Measurements from ENCODE around the gene DDX27. TPM values are rescaled to one million over a fixed set of nuclear protein-coding genes. Genes with fewer than 3 reads are reported as not detected.
"Not testable (repeated sequence)": the region's sequence is repeated elsewhere in the genome, so short reads cannot be mapped to it uniquely, and the experiment has no call there.

The DDX27 gene
- polyA plus RNA-seq, 1 donor, result 51.2 TPM

DNA sequence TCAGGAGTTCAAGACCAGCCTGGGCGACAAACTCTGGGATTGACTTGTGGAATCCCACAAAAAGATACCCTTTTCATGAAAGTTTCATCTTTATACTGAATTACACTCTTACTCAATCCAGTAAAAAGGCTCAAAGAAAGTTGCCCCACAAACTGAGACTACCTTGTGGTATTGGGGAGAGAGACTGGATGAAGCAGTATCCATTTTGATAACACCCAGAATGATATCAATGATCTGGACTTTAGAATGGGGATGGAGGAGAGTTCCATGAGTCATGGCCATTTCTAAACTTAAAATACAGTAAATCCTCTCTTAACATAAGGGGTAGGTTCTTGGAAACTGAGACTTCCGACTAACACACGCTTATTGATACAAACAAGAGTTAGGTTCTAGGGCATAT lies 35.8 kb upstream of the DDX27 start:
- no peak overlapping the region for H3K27ac ChIP-seq (ENCODE audit: low read length)
- H3K4me3 ChIP-seq (ENCODE audit: low read length), result no peak overlapping the region
- no peaks in the 10 kb centered on the region for H3K9me3 ChIP-seq (ENCODE audit: control insufficient read depth, low read depth, low read length)

GRCh38 chr20:49184084-49184501 lies 35.1 kb upstream of the DDX27 start:
- Histone ChIP-seq H3K27ac (ENCODE audit: low read length) (peak overlapping the region; percentile 77), H3K4me1 (ENCODE audit: control insufficient read depth, insufficient read depth, low read length) (peaks cover 22% of the 10 kb centered on the region)
- H3K36me3 ChIP-seq (ENCODE audit: control insufficient read depth, insufficient read depth, low read length); H3K9me3 ChIP-seq (ENCODE audit: control insufficient read depth, low read depth, low read length); DNase-seq; H3K27me3 ChIP-seq (ENCODE audit: control insufficient read depth, insufficient read depth, low read length); H3K4me3 ChIP-seq (ENCODE audit: low read length): not testable (repeated sequence)
- no CpG with 5 or more reads among the region's 5 CpGs for WGBS (ENCODE audit: insufficient coverage, low lambda C conversion rate)

More for the DNA sequence above, 35.8 kb upstream of the DDX27 start:
- WGBS (ENCODE audit: insufficient coverage, low lambda C conversion rate), result no CpG with 5 or more reads among the region's 3 CpGs
- Histone ChIP-seq H3K27me3 (ENCODE audit: control insufficient read depth, insufficient read depth, low read length) (no peaks in the 10 kb centered on the region), H3K4me1 (ENCODE audit: control insufficient read depth, insufficient read depth, low read length) (peaks cover 22% of the 10 kb centered on the region), H3K36me3 (ENCODE audit: control insufficient read depth, insufficient read depth, low read length) (peaks cover 1% of the 10 kb centered on the region)
- no peak for DNase-seq

DNA sequence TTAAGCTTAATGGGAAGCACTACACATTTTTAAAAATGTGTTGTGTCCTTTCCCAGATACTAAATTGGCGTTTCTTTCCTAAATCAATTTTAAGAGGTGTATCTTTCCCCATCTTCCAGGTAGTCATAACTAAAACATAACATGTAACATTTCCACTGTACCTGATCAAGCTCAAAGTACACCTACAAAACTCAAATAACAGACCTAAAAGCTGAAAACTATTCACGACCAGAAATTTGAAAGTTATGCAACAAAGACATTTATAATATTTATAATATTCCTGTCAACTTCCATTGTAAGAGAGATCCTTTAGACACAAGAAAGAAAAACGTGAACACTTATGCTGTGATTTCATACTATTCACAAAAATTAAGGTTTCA lies 34.5 kb upstream of the DDX27 start:
- no peaks in the 10 kb centered on the region for H3K9me3 ChIP-seq (ENCODE audit: control insufficient read depth, low read depth, low read length)
- peaks cover 19% of the 10 kb centered on the region for H3K4me1 ChIP-seq (ENCODE audit: control insufficient read depth, insufficient read depth, low read length)
- H3K36me3 ChIP-seq (ENCODE audit: control insufficient read depth, insufficient read depth, low read length), result no peaks in the 10 kb centered on the region
- H3K27me3 ChIP-seq (ENCODE audit: control insufficient read depth, insufficient read depth, low read length), result no peaks in the 10 kb centered on the region
- H3K4me3 ChIP-seq (ENCODE audit: low read length), result no peak overlapping the region
- WGBS (ENCODE audit: insufficient coverage, low lambda C conversion rate), result 46% methylated on average over 2 of the region's 3 CpGs
- peak overlapping the region; percentile 77 for H3K27ac ChIP-seq (ENCODE audit: low read length)
- DNase-seq, result no peak

GRCh38 chr20:49185071-49185761 lies 34.0 kb upstream of the DDX27 start:
- Histone ChIP-seq H3K36me3 (ENCODE audit: control insufficient read depth, insufficient read depth, low read length) (no peaks in the 10 kb centered on the region), H3K4me1 (ENCODE audit: control insufficient read depth, insufficient read depth, low read length) (peaks cover 19% of the 10 kb centered on the region), H3K27ac (ENCODE audit: low read length) (peak overlapping the region; percentile 77), H3K4me3 (ENCODE audit: low read length) (peak overlapping the region; percentile 13), H3K9me3 (ENCODE audit: control insufficient read depth, low read depth, low read length) (no peaks in the 10 kb centered on the region), H3K27me3 (ENCODE audit: control insufficient read depth, insufficient read depth, low read length) (no peaks in the 10 kb centered on the region)
- peak in 1 of 2 donors; percentile 51 for DNase-seq
- 19% methylated on average over 5 of the region's 6 CpGs for WGBS (ENCODE audit: insufficient coverage, low lambda C conversion rate)

DNA sequence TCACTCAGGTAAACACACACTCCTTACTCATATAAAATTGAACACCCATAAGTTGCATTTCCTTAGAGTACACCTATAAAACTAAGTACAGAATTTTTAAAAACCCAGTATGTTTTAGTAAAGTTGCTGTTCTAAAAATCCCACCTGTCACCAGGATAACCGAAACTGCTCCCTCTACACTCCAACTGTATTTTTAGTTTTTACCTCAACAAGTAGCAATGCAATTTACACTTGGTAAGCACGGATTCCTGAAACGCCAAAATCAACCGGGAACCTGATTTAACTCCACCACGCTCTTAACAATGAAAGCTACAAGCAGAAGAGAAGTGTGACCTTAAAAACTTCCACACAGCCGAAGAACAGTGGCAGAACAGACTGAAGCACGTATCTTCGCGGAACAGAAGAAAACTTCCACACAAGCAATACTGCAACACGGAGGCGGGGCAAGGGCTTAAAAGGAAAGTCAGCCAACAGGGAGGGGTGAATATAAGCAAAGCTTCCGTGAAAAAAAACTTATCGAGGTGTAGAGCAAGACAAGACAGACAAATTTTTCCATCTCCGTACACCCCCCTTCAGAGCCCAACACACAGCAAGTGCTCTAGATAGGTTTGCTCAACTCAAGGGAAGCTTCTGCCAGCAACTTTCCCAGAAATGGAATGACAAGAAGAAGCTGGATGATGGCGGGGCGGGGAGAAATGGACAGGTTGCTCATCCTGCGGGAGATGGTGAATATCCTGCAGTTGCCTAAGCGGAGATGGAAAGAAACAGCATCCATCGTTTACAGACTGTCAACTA lies 32.5 kb upstream of the DDX27 start:
- no peaks in the 10 kb centered on the region for H3K27me3 ChIP-seq (ENCODE audit: control insufficient read depth, insufficient read depth, low read length)
- H3K36me3 ChIP-seq (ENCODE audit: control insufficient read depth, insufficient read depth, low read length), result no peaks in the 10 kb centered on the region
- peak overlapping the region; percentile 68 for H3K4me3 ChIP-seq (ENCODE audit: low read length)
- peaks cover 19% of the 10 kb centered on the region for H3K4me1 ChIP-seq (ENCODE audit: control insufficient read depth, insufficient read depth, low read length)
- H3K9me3 ChIP-seq (ENCODE audit: control insufficient read depth, low read depth, low read length), result no peaks in the 10 kb centered on the region
- DNase-seq, result peak; percentile 52 to 86
- no CpG with 5 or more reads among the region's 19 CpGs for WGBS (ENCODE audit: insufficient coverage, low lambda C conversion rate)
- H3K27ac ChIP-seq (ENCODE audit: low read length), result peak overlapping the region; percentile 77

GRCh38 chr20:49187330-49187850 lies 31.8 kb upstream of the DDX27 start:
- H3K27me3 ChIP-seq (ENCODE audit: control insufficient read depth, insufficient read depth, low read length), result no peaks in the 10 kb centered on the region
- no peak for DNase-seq

DNA sequence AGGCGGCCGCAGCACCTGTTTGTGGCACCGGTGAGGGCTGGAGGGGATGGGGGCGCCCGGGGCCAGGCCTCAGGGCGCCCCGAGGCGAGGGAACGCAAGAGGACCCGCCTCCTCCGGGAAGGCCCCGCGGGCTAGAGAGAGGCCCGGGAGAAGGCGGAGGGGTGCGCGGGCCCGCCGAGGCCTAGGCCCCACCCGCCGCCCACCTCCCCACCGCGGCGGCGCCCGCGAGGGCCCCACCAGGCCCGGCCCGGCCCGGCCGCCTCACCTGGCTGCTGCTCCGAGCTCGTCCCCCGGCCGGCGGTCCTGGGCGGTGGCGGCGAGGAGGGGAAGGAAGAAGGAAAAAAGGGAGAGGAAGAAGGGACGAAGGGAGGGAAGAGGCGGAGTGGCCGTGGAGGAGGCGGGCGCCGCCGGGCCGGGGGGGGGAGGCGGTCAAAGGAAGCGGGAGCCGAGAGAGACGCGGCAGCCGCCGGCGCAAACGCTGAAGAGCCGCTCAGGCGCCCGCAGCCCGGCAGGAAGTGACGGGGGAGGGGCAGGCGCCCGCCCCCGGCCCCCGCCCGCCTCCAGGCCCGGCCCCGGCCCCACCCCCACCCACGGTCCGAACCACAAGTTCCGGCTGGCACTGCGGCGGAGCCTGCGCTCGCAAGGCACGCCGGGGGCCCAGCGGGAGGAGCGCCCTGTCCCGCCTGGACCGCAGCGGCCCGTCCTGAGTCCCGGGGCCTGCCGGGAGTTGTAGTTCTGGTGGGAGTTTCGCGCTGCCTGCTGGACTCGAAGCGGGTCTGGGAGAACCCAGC lies 31.2 kb upstream of the DDX27 start, which contains the start of gene STAU1:
Gene STAU1 (minus strand): TSS at position 484 of the 791 bp plus-strand sequence. CDS start 22,133 bp downstream, outside the sequence.
- peak within 1 kb of the TSS; percentile 77 for H3K27ac ChIP-seq (ENCODE audit: low read length)
- no peaks in the 10 kb centered on the region for H3K9me3 ChIP-seq (ENCODE audit: control insufficient read depth, low read depth, low read length)
- no peaks in the 10 kb centered on the region for H3K27me3 ChIP-seq (ENCODE audit: control insufficient read depth, insufficient read depth, low read length)
- peak within 1 kb of the TSS; percentile 68 for H3K4me3 ChIP-seq (ENCODE audit: low read length)
- WGBS (ENCODE audit: insufficient coverage, low lambda C conversion rate), result 0% methylated on average over 1 of the region's 89 CpGs
- H3K36me3 ChIP-seq (ENCODE audit: control insufficient read depth, insufficient read depth, low read length), result no peaks in the 10 kb centered on the region
- peaks cover 19% of the 10 kb centered on the region for H3K4me1 ChIP-seq (ENCODE audit: control insufficient read depth, insufficient read depth, low read length)
- DNase-seq, result peak; percentile 96

More at GRCh38 chr20:49187330-49187850, 31.8 kb upstream of the DDX27 start:
- H3K9me3 ChIP-seq (ENCODE audit: control insufficient read depth, low read depth, low read length), result no peaks in the 10 kb centered on the region
- H3K4me3 ChIP-seq (ENCODE audit: low read length), result peak overlapping the region; percentile 68
- no CpG with 5 or more reads among the region's 29 CpGs for WGBS (ENCODE audit: insufficient coverage, low lambda C conversion rate)
- H3K4me1 ChIP-seq (ENCODE audit: control insufficient read depth, insufficient read depth, low read length), result peaks cover 19% of the 10 kb centered on the region
- peak overlapping the region; percentile 77 for H3K27ac ChIP-seq (ENCODE audit: low read length)
- no peaks in the 10 kb centered on the region for H3K36me3 ChIP-seq (ENCODE audit: control insufficient read depth, insufficient read depth, low read length)

DNA sequence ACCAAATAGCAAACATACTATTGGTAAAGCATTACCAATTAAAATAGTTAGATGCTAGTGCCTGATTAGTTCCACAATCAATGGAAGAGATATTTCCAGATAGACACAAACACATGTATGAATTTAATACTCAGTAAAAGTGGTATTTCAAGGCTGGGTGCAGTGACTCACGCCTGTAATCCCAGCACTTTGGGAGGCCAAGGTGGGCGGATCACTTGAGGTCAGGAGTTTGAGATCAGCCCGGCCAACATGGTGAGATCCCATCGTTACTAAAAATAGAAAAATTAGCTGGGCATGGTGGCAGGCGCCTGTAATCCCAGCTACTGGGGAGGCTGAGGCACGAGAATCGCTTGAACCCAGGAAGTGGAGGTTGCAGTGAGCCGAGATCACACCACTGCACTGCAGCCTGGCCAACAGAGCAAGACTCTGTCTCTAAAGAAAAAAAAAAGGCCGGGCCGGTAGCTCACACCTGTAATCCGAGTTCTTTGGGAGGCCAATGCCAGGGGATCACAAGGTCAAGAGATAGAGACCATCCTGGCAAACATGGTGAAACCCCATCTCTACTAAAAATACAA lies 26.2 kb upstream of the DDX27 start:
- WGBS (ENCODE audit: insufficient coverage, low lambda C conversion rate), result no CpG with 5 or more reads among the region's 11 CpGs
- not testable (repeated sequence) for H3K27ac ChIP-seq (ENCODE audit: low read length); H3K27me3 ChIP-seq (ENCODE audit: control insufficient read depth, insufficient read depth, low read length); H3K4me3 ChIP-seq (ENCODE audit: low read length); H3K36me3 ChIP-seq (ENCODE audit: control insufficient read depth, insufficient read depth, low read length); H3K9me3 ChIP-seq (ENCODE audit: control insufficient read depth, low read depth, low read length); H3K4me1 ChIP-seq (ENCODE audit: control insufficient read depth, insufficient read depth, low read length); DNase-seq

- Histone ChIP-seq H3K9me3 (ENCODE audit: control insufficient read depth, low read depth, low read length) (no peaks in the 10 kb centered on the region), H3K27me3 (ENCODE audit: control insufficient read depth, insufficient read depth, low read length) (no peaks in the 10 kb centered on the region), H3K4me1 (ENCODE audit: control insufficient read depth, insufficient read depth, low read length) (no peaks in the 10 kb centered on the region), H3K4me3 (ENCODE audit: low read length) (no peak overlapping the region), H3K27ac (ENCODE audit: low read length) (no peak overlapping the region), H3K36me3 (ENCODE audit: control insufficient read depth, insufficient read depth, low read length) (no peaks in the 10 kb centered on the region)
- no peak for DNase-seq
- WGBS (ENCODE audit: insufficient coverage, low lambda C conversion rate), result no CpG with 5 or more reads among the region's 4 CpGs
These were observed 19.4 kb upstream of the DDX27 start for GRCh38 chr20:49199729-49200293.

Measured in large intestine (tissue), 3 donors.